Progenitor cell of endocrine pancreas (in vitro differentiated cells): ENCODE measurements around the gene ZNF488. TPM values are rescaled to one million over a fixed set of nuclear protein-coding genes. Genes with fewer than 3 reads are reported as not detected.

Experiments used
- DNase-seq: peaks from one replicate; pipeline ENCODE4 v3.0.0; 2021; ENCODE audit warnings: low spot score; ENCODE audit not compliant: unreplicated experiment
- H3K27ac Mint-ChIP-seq: 2 replicates; pipeline ENCODE4 v1.8.0; 2021; ENCODE audit warnings: mild to moderate bottlenecking, moderate library complexity, mixed read lengths
- H3K27me3 Mint-ChIP-seq: 2 replicates; pipeline ENCODE4 v1.8.0; 2021; ENCODE audit warnings: mixed read lengths
- H3K36me3 Mint-ChIP-seq: 2 replicates; pipeline ENCODE4 v1.8.0; 2022; ENCODE audit warnings: mixed read lengths; ENCODE audit not compliant: insufficient read depth
- H3K4me1 Mint-ChIP-seq: 2 replicates; pipeline ENCODE4 v1.8.0; 2021; ENCODE audit warnings: low read depth, mixed read lengths
- H3K4me3 Mint-ChIP-seq: 2 replicates; pipeline ENCODE4 v1.8.0; 2021; ENCODE audit warnings: low read depth, mild to moderate bottlenecking, moderate library complexity, mixed read lengths
- H3K9me3 Mint-ChIP-seq: 2 replicates; pipeline ENCODE4 v1.8.0; 2021; ENCODE audit warnings: low read depth, mixed read lengths
- CTCF ChIP-seq: fragments of 200-600 bp; sonication (generic); IDR thresholded peaks from one replicate; pipeline ENCODE4 v1.5.0; 2021; ENCODE audit warnings: antibody characterized with exemption, mild to moderate bottlenecking; ENCODE audit not compliant: unreplicated experiment
- total RNA-seq: library from RNA; stranded (reverse); gene quantifications from 2 replicates; pipeline ENCODE4 v1.2.1, GENCODE V29; 2021

ZNF488 gene
- total RNA-seq, 1 donor from 2014 or later, result 1.0 TPM

- Mint-ChIP-seq H3K4me3 (no peak overlapping the region), H3K4me1 (no peaks in the 10 kb centered on the region), H3K27me3 (no peaks in the 10 kb centered on the region), H3K27ac (no peak overlapping the region), H3K36me3 (no peaks in the 10 kb centered on the region), H3K9me3 (no peaks in the 10 kb centered on the region)
- DNase-seq, result no peak
- no peak for TF ChIP-seq CTCF
Measured at GRCh38 chr10:47412177-47412730, 28.2 kb upstream of the ZNF488 start.

GRCh38 chr10:47410862-47411261 lies 26.8 kb upstream of the ZNF488 start:
- H3K9me3 Mint-ChIP-seq, result no peaks in the 10 kb centered on the region

GRCh38 chr10:47410271-47410670 lies 26.2 kb upstream of the ZNF488 start:
- H3K4me3 Mint-ChIP-seq, result no peak overlapping the region
- no peaks in the 10 kb centered on the region for H3K9me3 Mint-ChIP-seq
- H3K4me1 Mint-ChIP-seq, result no peaks in the 10 kb centered on the region
- no peak for DNase-seq
- H3K27me3 Mint-ChIP-seq, result no peaks in the 10 kb centered on the region
- TF ChIP-seq CTCF, result no peak
- H3K36me3 Mint-ChIP-seq, result no peaks in the 10 kb centered on the region
- H3K27ac Mint-ChIP-seq, result no peak overlapping the region

More at GRCh38 chr10:47410862-47411261, 26.8 kb upstream of the ZNF488 start:
- Mint-ChIP-seq H3K4me1 (no peaks in the 10 kb centered on the region), H3K4me3 (no peak overlapping the region), H3K27me3 (no peaks in the 10 kb centered on the region), H3K27ac (no peak overlapping the region), H3K36me3 (no peaks in the 10 kb centered on the region)
- no peak for DNase-seq
- no peak for TF ChIP-seq CTCF

GRCh38 chr10:47409866-47410256 lies 25.8 kb upstream of the ZNF488 start:
- no peaks in the 10 kb centered on the region for H3K9me3 Mint-ChIP-seq
- no peak for TF ChIP-seq CTCF
- H3K4me3 Mint-ChIP-seq, result no peak overlapping the region
- no peaks in the 10 kb centered on the region for H3K36me3 Mint-ChIP-seq
- no peaks in the 10 kb centered on the region for H3K4me1 Mint-ChIP-seq
- H3K27me3 Mint-ChIP-seq, result no peaks in the 10 kb centered on the region
- no peak for DNase-seq
- H3K27ac Mint-ChIP-seq, result no peak overlapping the region

- TF ChIP-seq CTCF, result no peak
- no peaks in the 10 kb centered on the region for H3K27me3 Mint-ChIP-seq
- no peaks in the 10 kb centered on the region for H3K9me3 Mint-ChIP-seq
- no peak overlapping the region for H3K4me3 Mint-ChIP-seq
- DNase-seq, result no peak
- H3K27ac Mint-ChIP-seq, result no peak overlapping the region
- H3K36me3 Mint-ChIP-seq, result no peaks in the 10 kb centered on the region
- no peaks in the 10 kb centered on the region for H3K4me1 Mint-ChIP-seq
Measured at GRCh38 chr10:47409171-47409865, 25.2 kb upstream of the ZNF488 start.
